HepG2 (cell line): ENCODE measurements around the gene SCUBE1. TPM values are rescaled to one million over a fixed set of nuclear protein-coding genes. Genes with fewer than 3 reads are reported as not detected.

Experiments used
- AHR ChIP-seq: IDR thresholded peaks from 2 replicates; pipeline ENCODE4 v1.6.1; 2018; ENCODE audit warnings: missing genetic modification reagents, missing compliant biosample characterization
- ATM ChIP-seq: fragments of 450-650 bp; IDR thresholded peaks from 2 replicates; pipeline ENCODE4 v1.7.1; 2017; ENCODE audit warnings: mild to moderate bottlenecking, borderline replicate concordance
- CENPX ChIP-seq: sonication (generic); formaldehyde crosslinking; IDR thresholded peaks from 2 replicates; pipeline ENCODE4 v1.9.0; 2021; ENCODE audit warnings: mild to moderate bottlenecking, missing genetic modification reagents, moderate library complexity
- ETV5 ChIP-seq: IDR thresholded peaks from 2 replicates; pipeline ENCODE4 v1.6.1; 2018; ENCODE audit warnings: missing biosample characterization, missing genetic modification reagents, inconsistent platforms, borderline replicate concordance
- FOXA1 ChIP-seq, 2 experiments: fragments of 450-650 bp in 1 of 2; sonication (generic) in 1 of 2; formaldehyde crosslinking in 1 of 2; IDR thresholded peaks; 2 replicates each; pipeline versions ENCODE4 v1.4.0 to v1.6.1; 2016 to 2020; ENCODE audit warnings: missing genetic modification reagents in 1 of 2
- HNRNPLL ChIP-seq: fragments of 200-400 bp; formaldehyde crosslinking; IDR thresholded peaks from 2 replicates; pipeline ENCODE4 v1.6.1; 2017; ENCODE audit warnings: mild to moderate bottlenecking, low read depth, low read length; ENCODE audit not compliant: poor library complexity, severe bottlenecking
- MLLT10 ChIP-seq: sonication (generic); formaldehyde crosslinking; IDR thresholded peaks from 2 replicates; pipeline ENCODE4 v1.4.0; 2020; ENCODE audit warnings: missing genetic modification reagents
- NR2F1 ChIP-seq, 2 experiments: fragments of 450-650 bp in 1 of 2; formaldehyde crosslinking in 1 of 2; IDR thresholded peaks; 2 replicates each; pipeline versions ENCODE4 v1.5.0 to v1.6.1; 2016 to 2020; ENCODE audit warnings: mild to moderate bottlenecking in 1 of 2, missing compliant biosample characterization in 1 of 2, missing genetic modification reagents in 1 of 2, moderate library complexity in 1 of 2
- ONECUT2 ChIP-seq: sonication (generic); formaldehyde crosslinking; IDR thresholded peaks from 2 replicates; pipeline ENCODE4 v1.4.0; 2020; ENCODE audit warnings: missing genetic modification reagents
- ZBTB7A ChIP-seq: sonication (generic); formaldehyde crosslinking; IDR thresholded peaks from 2 replicates; pipeline ENCODE4 v1.8.0; 2022; ENCODE audit warnings: mild to moderate bottlenecking, missing genetic modification reagents
- ZNF160 ChIP-seq: sonication (generic); formaldehyde crosslinking; IDR thresholded peaks from 2 replicates; pipeline ENCODE4 v1.8.0; 2022; ENCODE audit warnings: mild to moderate bottlenecking, inconsistent platforms, missing genetic modification reagents
- ZNF33B ChIP-seq: sonication (generic); formaldehyde crosslinking; IDR thresholded peaks from 2 replicates; pipeline ENCODE4 v1.5.1; 2020; ENCODE audit warnings: mild to moderate bottlenecking, missing genetic modification reagents
- ZNF576 ChIP-seq: sonication (generic); formaldehyde crosslinking; IDR thresholded peaks from 2 replicates; pipeline ENCODE4 v1.4.0; 2020; ENCODE audit warnings: mild to moderate bottlenecking, missing genetic modification reagents
- ZNF639 ChIP-seq: conservative IDR thresholded peaks from 2 replicates; pipeline ENCODE4 v1.6.1; 2018; ENCODE audit warnings: missing genetic modification reagents
- ZNF75D ChIP-seq: sonication (generic); formaldehyde crosslinking; IDR thresholded peaks from 2 replicates; pipeline ENCODE4 v1.8.1; 2023; ENCODE audit warnings: missing genetic modification reagents, mild to moderate bottlenecking, borderline replicate concordance
- polyA plus RNA-seq, 8 experiments: library from polyadenylated mRNA; depleted of rRNA in 3 of 8; stranded (reverse) in 7 of 8; unstranded in 1 of 8; fragments of >200 nt; fragmentation: Illumina TruSeq in 4 of 8; extraction: Trizol in 4 of 8; gene quantifications; 2 replicates each; pipeline versions ENCODE4 v1.2.1 to v1.2.3, GENCODE V29; 2011 to 2016; ENCODE audit warnings: low read depth in 4 of 8, missing spikeins in 1 of 8, mixed read lengths in 1 of 8; ENCODE audit not compliant: insufficient read depth in 1 of 8
- total RNA-seq, 5 experiments: library from RNA; depleted of rRNA; stranded (reverse); fragments of >200 nt; fragmentation: Illumina TruSeq; extraction: Trizol; gene quantifications; 2 replicates each; pipeline ENCODE4 v1.2.3, GENCODE V29; 2016; ENCODE audit warnings: low read depth in 1 of 5
- TF ChIP-seq, protein P1 (sequence below): IDR thresholded peaks from 2 replicates; pipeline ENCODE4 v1.6.1; 2016; ENCODE audit warnings: missing compliant biosample characterization, missing genetic modification reagents, borderline replicate concordance
- TF ChIP-seq, protein P2 (sequence below): sonication (generic); formaldehyde crosslinking; IDR thresholded peaks from 2 replicates; pipeline ENCODE4 v1.4.0; 2020; ENCODE audit warnings: low read depth, mild to moderate bottlenecking, missing genetic modification reagents
- TF ChIP-seq, protein P3 (sequence below): sonication (generic); formaldehyde crosslinking; IDR thresholded peaks from 2 replicates; pipeline ENCODE4 v1.5.1; 2020; ENCODE audit warnings: mild to moderate bottlenecking, missing genetic modification reagents, borderline replicate concordance

SCUBE1 gene
- total and polyA plus RNA-seq, 2 of the 13 experiments (the other 11 are each of a cell fraction or from before 2014, with no cell fraction given) = under 0.01 to 0.05 TPM

DNA sequence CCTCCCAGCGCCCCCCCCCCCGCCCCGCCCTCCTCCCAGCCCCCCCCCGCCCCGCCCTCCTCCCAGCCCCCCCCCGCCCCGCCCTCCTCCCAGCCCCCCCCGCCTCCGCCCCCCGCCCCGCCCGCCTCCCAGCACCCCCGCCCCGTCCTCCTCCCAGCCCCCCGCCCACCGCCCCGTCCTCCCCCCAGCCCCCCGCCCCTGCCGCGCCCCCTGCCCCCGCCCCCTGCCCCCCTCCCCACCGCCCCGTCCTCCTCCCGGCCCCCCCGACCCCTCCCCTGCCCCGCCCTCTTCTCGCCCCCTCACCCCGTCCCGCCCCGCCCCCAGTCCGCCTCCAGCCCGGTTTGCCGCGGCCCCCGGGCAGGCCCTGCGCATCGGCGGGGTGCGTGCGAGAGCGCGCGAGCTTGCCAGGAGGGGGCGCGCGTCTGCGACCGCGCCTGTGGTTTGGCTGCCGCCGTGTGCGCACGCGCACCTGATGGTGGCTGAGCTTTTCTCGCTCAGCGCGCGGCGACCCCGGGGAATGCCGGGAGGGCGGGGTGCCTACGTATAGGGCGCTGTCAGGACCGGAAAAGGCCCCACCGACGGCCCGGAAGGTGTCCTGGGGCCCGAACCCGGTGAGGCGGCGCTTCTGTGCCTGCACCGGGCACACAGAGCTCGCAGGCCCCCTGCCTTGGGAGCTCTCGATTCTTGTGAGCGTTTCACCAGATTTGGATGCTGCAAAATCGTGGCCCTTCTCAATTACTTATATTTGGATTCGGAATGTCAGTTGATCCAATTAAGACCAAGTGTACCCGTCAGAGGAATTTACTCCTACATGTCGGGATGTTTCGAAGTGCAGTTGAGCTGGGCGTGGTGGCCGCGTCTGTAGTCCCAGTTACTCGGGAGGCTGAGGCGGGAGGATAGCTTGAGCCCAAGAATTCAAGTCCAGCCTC is 155.7 kb downstream of the SCUBE1 start (continued):
- peak; percentile 66; the same call in 1 of the 2 replicates for TF ChIP-seq ZNF160 (CRISPR knock-in tag)
- peak; percentile 100 for TF ChIP-seq ZNF639 (CRISPR knock-in tag)
- TF ChIP-seq ZBTB7A (CRISPR knock-in tag) = peak; percentile 58; the same call in 1 of the 2 replicates
- no peak for TF ChIP-seq CENPX (CRISPR knock-in tag)
- peak; percentile 86 for TF ChIP-seq HNRNPLL
- TF ChIP-seq AHR (CRISPR knock-in tag) = 0 out of 2 replicates have a peak, but pooled peaks have one; percentile 31
- TF ChIP-seq ZNF576 (CRISPR knock-in tag) = no peak
- TF ChIP-seq, protein P1, sequence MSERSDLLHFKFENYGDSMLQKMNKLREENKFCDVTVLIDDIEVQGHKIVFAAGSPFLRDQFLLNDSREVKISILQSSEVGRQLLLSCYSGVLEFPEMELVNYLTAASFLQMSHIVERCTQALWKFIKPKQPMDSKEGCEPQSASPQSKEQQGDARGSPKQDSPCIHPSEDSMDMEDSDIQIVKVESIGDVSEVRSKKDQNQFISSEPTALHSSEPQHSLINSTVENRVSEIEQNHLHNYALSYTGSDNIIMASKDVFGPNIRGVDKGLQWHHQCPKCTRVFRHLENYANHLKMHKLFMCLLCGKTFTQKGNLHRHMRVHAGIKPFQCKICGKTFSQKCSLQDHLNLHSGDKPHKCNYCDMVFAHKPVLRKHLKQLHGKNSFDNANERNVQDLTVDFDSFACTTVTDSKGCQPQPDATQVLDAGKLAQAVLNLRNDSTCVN (CRISPR knock-in tag) = no peak
- TF ChIP-seq MLLT10 = no peak
- TF ChIP-seq NR2F1 (CRISPR knock-in tag; IDR thresholded peaks at IDR 0.05) = 0 out of 4 replicates have a peak, but pooled peaks of 1 of the 2 experiments have one; percentile 14
- TF ChIP-seq ZNF75D = no peak
- TF ChIP-seq, protein P2, sequence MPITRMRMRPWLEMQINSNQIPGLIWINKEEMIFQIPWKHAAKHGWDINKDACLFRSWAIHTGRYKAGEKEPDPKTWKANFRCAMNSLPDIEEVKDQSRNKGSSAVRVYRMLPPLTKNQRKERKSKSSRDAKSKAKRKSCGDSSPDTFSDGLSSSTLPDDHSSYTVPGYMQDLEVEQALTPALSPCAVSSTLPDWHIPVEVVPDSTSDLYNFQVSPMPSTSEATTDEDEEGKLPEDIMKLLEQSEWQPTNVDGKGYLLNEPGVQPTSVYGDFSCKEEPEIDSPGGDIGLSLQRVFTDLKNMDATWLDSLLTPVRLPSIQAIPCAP (CRISPR knock-in tag) = no peak
- TF ChIP-seq ZNF33B (CRISPR knock-in tag) = peak; percentile 58; the same call in 1 of the 2 replicates
- 0 out of 2 replicates have a peak, but pooled peaks have one; percentile 31 for TF ChIP-seq ONECUT2 (CRISPR knock-in tag)
- no peak for TF ChIP-seq FOXA1 (IDR thresholded peaks at IDR 0.05)
- no peak for TF ChIP-seq FOXA1 (CRISPR knock-in tag; IDR thresholded peaks at IDR 0.05)
- TF ChIP-seq, protein P3, sequence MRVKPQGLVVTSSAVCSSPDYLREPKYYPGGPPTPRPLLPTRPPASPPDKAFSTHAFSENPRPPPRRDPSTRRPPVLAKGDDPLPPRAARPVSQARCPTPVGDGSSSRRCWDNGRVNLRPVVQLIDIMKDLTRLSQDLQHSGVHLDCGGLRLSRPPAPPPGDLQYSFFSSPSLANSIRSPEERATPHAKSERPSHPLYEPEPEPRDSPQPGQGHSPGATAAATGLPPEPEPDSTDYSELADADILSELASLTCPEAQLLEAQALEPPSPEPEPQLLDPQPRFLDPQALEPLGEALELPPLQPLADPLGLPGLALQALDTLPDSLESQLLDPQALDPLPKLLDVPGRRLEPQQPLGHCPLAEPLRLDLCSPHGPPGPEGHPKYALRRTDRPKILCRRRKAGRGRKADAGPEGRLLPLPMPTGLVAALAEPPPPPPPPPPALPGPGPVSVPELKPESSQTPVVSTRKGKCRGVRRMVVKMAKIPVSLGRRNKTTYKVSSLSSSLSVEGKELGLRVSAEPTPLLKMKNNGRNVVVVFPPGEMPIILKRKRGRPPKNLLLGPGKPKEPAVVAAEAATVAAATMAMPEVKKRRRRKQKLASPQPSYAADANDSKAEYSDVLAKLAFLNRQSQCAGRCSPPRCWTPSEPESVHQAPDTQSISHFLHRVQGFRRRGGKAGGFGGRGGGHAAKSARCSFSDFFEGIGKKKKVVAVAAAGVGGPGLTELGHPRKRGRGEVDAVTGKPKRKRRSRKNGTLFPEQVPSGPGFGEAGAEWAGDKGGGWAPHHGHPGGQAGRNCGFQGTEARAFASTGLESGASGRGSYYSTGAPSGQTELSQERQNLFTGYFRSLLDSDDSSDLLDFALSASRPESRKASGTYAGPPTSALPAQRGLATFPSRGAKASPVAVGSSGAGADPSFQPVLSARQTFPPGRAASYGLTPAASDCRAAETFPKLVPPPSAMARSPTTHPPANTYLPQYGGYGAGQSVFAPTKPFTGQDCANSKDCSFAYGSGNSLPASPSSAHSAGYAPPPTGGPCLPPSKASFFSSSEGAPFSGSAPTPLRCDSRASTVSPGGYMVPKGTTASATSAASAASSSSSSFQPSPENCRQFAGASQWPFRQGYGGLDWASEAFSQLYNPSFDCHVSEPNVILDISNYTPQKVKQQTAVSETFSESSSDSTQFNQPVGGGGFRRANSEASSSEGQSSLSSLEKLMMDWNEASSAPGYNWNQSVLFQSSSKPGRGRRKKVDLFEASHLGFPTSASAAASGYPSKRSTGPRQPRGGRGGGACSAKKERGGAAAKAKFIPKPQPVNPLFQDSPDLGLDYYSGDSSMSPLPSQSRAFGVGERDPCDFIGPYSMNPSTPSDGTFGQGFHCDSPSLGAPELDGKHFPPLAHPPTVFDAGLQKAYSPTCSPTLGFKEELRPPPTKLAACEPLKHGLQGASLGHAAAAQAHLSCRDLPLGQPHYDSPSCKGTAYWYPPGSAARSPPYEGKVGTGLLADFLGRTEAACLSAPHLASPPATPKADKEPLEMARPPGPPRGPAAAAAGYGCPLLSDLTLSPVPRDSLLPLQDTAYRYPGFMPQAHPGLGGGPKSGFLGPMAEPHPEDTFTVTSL (CRISPR knock-in tag) = no peak; the same call in 1 of the 2 replicates
- TF ChIP-seq ATM = no peak
- TF ChIP-seq ETV5 (CRISPR knock-in tag) = peak; percentile 91
